Adrenal gland (tissue), 12 donors: ENCODE results near the gene DENND5A. TPM values are rescaled to one million over a fixed set of nuclear protein-coding genes. Genes with fewer than 3 reads are reported as not detected.

Source experiments
- DNase-seq, 7 donors: peaks; one replicate each; pipeline ENCODE4 v3.0.0-alpha.2; 2019 to 2020
- H3K27ac ChIP-seq, 5 donors: fragments of 200-600 bp; sonication (generic) in 4 of 5; 1 replicate in 3 of 5; 2 replicates in 2 of 5; pipeline versions ENCODE4 v1.5.1 to v1.8.0; 2016 to 2020; ENCODE audit warnings: mild to moderate bottlenecking in 1 of 5
- H3K27me3 ChIP-seq: fragments of 200-600 bp; 2 replicates; pipeline ENCODE4 v1.8.0; 2021
- H3K36me3 ChIP-seq, 2 donors: fragments of 200-600 bp; replicated peaks in 1 of 2; 1 replicate in 1 of 2; 2 replicates in 1 of 2; pipeline versions ENCODE4 v1.5.1 to v1.8.0; 2018 to 2022
- H3K4me1 ChIP-seq, 2 donors: fragments of 200-600 bp; replicated peaks in 1 of 2; 1 replicate in 1 of 2; 2 replicates in 1 of 2; pipeline versions ENCODE4 v1.5.1 to v1.8.0; 2018 to 2021
- H3K4me3 ChIP-seq, 4 donors: fragments of 200-600 bp; sonication (generic) in 3 of 4; one replicate each; pipeline ENCODE4 v1.5.1; 2016 to 2018
- H3K9me3 ChIP-seq, 3 donors: fragments of 200-600 bp; sonication (generic) in 1 of 3; replicated peaks in 1 of 3; 1 replicate in 2 of 3; 2 replicates in 1 of 3; pipeline versions ENCODE4 v1.5.1 to v1.8.0; 2016 to 2021
- POLR2A ChIP-seq, 2 donors: fragments of 450-650 bp; IDR thresholded peaks; one replicate each; pipeline ENCODE4 v1.6.1; 2017; ENCODE audit warnings: antibody characterized with exemption in 2 of 2, mild to moderate bottlenecking in 2 of 2, moderate library complexity in 1 of 2
- WGBS, 4 donors: extraction: QIAGEN DNeasy Blood & Tissue Kit in 2 of 4; methylation state at CpG; one replicate each; pipeline versions ENCODE4 v1.1.5 to v1.1.7; 2013 to 2017; 5-methylcytosine and 5-hydroxymethylcytosine counted together
- intact Hi-C, 2 donors: fragments of 100-400 bp; cut with DNase I; formaldehyde crosslinking; loops; one replicate each; pipeline versions ENCODE4 v1.14.1 to v1.15.0; 2022 to 2023
- polyA plus RNA-seq, 3 donors: library from polyadenylated mRNA; stranded (reverse); fragments of 200-250 nt in 2 of 3; fragments of 350-450 nt in 1 of 3; fragmentation: Illumina TruSeq in 1 of 3; extraction: RNeasy Lipid Tissue Mini Kit (QIAGEN cat#74804) in 1 of 3; gene quantifications; one replicate each; pipeline ENCODE4 v1.2.3, GENCODE V29; 2013 to 2014
- total RNA-seq, 9 donors: library from RNA; depleted of rRNA in 4 of 9; stranded (reverse); fragments of >200 nt in 4 of 9; fragments of 120-200 nt in 1 of 9; fragmentation: NEBNext Ultra II Directional in 1 of 9; extraction: Animal tissue kit (Norgen Biotek cat#: 25700) in 1 of 9; gene quantifications; one replicate each; pipeline versions ENCODE4 v1.1.0 to v1.2.4, GENCODE V29; 2013 to 2023
- TF ChIP-seq, protein P1 (sequence below), 6 experiments: fragments of 450-650 bp in 4 of 6; fragments of 200-600 bp in 2 of 6; sonication (generic) in 1 of 6; IDR thresholded peaks; 1 replicate in 5 of 6; 2 replicates in 1 of 6; pipeline versions ENCODE4 v1.5.1 to v1.8.0; 2016 to 2021; ENCODE audit warnings: antibody characterized with exemption in 6 of 6, mild to moderate bottlenecking in 2 of 6, moderate library complexity in 1 of 6
- donor health status: healthy with polysubstance abuse.
- donor health status: Bipolar disorder and iron deficiency.
- donor health status: DM: yes; HTN: yes; CAD: no.
- donor health status: DM: no; HTN: no; CAD: no.
- donor health status: DM: no; HTN: no; CAD: no.
- donor health status: DM: yes; HTN: yes; CAD: no.

Gene DENND5A
- total and polyA plus RNA-seq, 12 donors: 26.8 to 75.4 (median 62.8) TPM

DNA sequence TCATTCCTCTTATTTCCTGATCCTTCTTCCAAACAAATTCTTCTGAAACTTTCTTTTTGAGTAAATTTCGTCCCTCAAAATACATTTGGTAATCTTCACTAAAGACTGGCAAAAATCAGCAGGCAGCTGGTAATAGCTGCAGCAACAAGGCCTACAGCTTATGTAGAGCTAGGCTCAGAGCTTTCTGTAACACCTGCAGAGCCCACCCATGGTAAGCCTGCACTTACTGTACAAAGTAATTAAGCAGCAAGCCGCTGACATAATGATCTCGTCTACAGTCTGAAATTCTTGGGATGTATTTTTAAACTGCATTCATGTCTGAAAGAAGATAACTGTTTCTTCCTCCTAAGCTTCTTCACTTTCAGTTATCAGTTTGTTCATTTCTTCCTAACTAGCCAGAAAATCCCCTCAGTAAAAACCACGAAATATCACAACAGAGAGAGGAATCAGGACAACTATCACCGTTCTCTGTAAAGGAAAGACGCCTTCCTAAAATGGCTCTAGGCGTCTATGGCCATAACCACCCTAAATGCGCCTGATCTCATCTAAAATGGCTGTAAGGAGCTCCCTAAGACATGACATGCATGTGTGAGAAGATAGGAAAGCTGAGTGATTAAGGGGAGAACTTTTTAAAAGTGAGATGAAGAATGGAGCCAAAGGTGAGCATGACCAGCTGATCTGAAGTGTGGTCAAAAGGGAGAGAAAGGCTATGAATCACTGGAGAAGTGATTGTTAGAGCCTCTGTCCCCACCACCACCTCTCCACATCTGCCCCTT lies 56.2 kb downstream of the DENND5A start:
- 82 to 87% (median 85%) methylated on average over 8 of the region's 8 CpGs for WGBS, 4 donors
- Histone ChIP-seq H3K4me1 (peaks cover 11 to 14% of the 10 kb centered on the region in 2 donors), H3K36me3 (no peaks in the 10 kb centered on the region), H3K4me3 (no peak overlapping the region), H3K27ac (no peak overlapping the region), H3K9me3 (no peaks in the 10 kb centered on the region), H3K27me3 (no peaks in the 10 kb centered on the region)
- intact Hi-C loops: no loop called here
- DNase-seq: no peak
- TF ChIP-seq POLR2A (IDR thresholded peaks at IDR 0.05): no peak

GRCh38 chr11:9207229-9207628 lies 57.9 kb downstream of the DENND5A start:
- intact Hi-C loops: no loop called here
- DNase-seq: no peak
- Histone ChIP-seq H3K27ac (no peak overlapping the region), H3K9me3 (no peaks in the 10 kb centered on the region), H3K36me3 (peaks cover 0 to 10% of the 10 kb centered on the region in 2 donors), H3K4me1 (peaks cover 10 to 11% of the 10 kb centered on the region in 2 donors), H3K4me3 (no peak overlapping the region), H3K27me3 (no peaks in the 10 kb centered on the region)
- 86 to 100% (median 92%) methylated on average over 2 of the region's 2 CpGs for WGBS, 4 donors
- TF ChIP-seq, protein P1, sequence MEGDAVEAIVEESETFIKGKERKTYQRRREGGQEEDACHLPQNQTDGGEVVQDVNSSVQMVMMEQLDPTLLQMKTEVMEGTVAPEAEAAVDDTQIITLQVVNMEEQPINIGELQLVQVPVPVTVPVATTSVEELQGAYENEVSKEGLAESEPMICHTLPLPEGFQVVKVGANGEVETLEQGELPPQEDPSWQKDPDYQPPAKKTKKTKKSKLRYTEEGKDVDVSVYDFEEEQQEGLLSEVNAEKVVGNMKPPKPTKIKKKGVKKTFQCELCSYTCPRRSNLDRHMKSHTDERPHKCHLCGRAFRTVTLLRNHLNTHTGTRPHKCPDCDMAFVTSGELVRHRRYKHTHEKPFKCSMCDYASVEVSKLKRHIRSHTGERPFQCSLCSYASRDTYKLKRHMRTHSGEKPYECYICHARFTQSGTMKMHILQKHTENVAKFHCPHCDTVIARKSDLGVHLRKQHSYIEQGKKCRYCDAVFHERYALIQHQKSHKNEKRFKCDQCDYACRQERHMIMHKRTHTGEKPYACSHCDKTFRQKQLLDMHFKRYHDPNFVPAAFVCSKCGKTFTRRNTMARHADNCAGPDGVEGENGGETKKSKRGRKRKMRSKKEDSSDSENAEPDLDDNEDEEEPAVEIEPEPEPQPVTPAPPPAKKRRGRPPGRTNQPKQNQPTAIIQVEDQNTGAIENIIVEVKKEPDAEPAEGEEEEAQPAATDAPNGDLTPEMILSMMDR (IDR thresholded peaks at IDR 0.05): no peak
- TF ChIP-seq POLR2A (IDR thresholded peaks at IDR 0.05): no peak

GRCh38 chr11:9206496-9206895 lies 58.7 kb downstream of the DENND5A start:
- intact Hi-C loops: no loop called here
- Histone ChIP-seq H3K36me3 (peaks cover 0 to 10% of the 10 kb centered on the region in 2 donors), H3K9me3 (no peaks in the 10 kb centered on the region), H3K27me3 (no peaks in the 10 kb centered on the region), H3K4me1 (peaks cover 6 to 11% of the 10 kb centered on the region in 2 donors), H3K4me3 (no peak overlapping the region), H3K27ac (no peak overlapping the region)
- no peak for TF ChIP-seq POLR2A (IDR thresholded peaks at IDR 0.05)
- TF ChIP-seq, protein P1 (IDR thresholded peaks at IDR 0.05): no peak
- no peak for DNase-seq
- WGBS, 4 donors: 84 to 97% (median 94%) methylated on average over 2 of the region's 2 CpGs

- Histone ChIP-seq H3K36me3 (peaks cover 0 to 10% of the 10 kb centered on the region in 2 donors), H3K9me3 (no peaks in the 10 kb centered on the region), H3K4me1 (peaks cover 0 to 10% of the 10 kb centered on the region in 2 donors), H3K27me3 (no peaks in the 10 kb centered on the region), H3K27ac (no peak overlapping the region), H3K4me3 (no peak overlapping the region)
- DNase-seq: no peak
- 84 to 91% (median 90%) methylated on average over 11 to 12 of the region's 12 CpGs for WGBS, 4 donors
- intact Hi-C loops: no loop called here
- TF ChIP-seq, protein P1 (IDR thresholded peaks at IDR 0.05): peak in 1 of 6 experiments; percentile 4
- no peak for TF ChIP-seq POLR2A (IDR thresholded peaks at IDR 0.05)
Observed at GRCh38 chr11:9203691-9204311, 61.3 kb downstream of the DENND5A start.
